Right cardiac atrium (tissue), 5 donors: ENCODE results near the gene TP63. TPM values are rescaled to one million over a fixed set of nuclear protein-coding genes. Genes with fewer than 3 reads are reported as not detected.
"Not testable (repeated sequence)": the region's sequence is repeated elsewhere in the genome, so short reads cannot be mapped to it uniquely, and the experiment has no call there.

Source experiments
- ATAC-seq, 2 donors: fragments of 200-7000 bp; cut with Tn5 transposase; one replicate each; pipeline versions ENCODE4 v1.8.0 to v1.9.1; 2020; ENCODE audit warnings: moderate library complexity in 2 of 2, mild to moderate bottlenecking in 1 of 2
- DNase-seq, 3 donors: peaks; one replicate each; pipeline ENCODE4 v3.0.0-alpha.2; 2020
- H3K27ac ChIP-seq: one replicate; pipeline ENCODE4 v1.5.1; 2013; ENCODE audit warnings: mild to moderate bottlenecking, low read length, control low read depth, moderate library complexity
- H3K27me3 ChIP-seq: one replicate; pipeline ENCODE4 v1.6.1; 2013; ENCODE audit not compliant: control insufficient read depth, insufficient read depth
- H3K4me1 ChIP-seq: one replicate; pipeline ENCODE4 v1.6.1; 2013; ENCODE audit warnings: low read length; ENCODE audit not compliant: control insufficient read depth, insufficient read depth
- H3K4me3 ChIP-seq: one replicate; pipeline ENCODE4 v1.5.1; 2013; ENCODE audit warnings: low read length, control low read depth
- H3K9me3 ChIP-seq: one replicate; pipeline ENCODE4 v1.6.1; 2013; ENCODE audit warnings: low read length; ENCODE audit not compliant: control insufficient read depth
- WGBS: extraction: QIAGEN DNeasy Blood & Tissue Kit; methylation state at CpG from one replicate; pipeline ENCODE4 v1.1.7; 2013; 5-methylcytosine and 5-hydroxymethylcytosine counted together
- intact Hi-C, 4 donors: fragments of 100-400 bp; cut with DNase I; formaldehyde crosslinking; loops; one replicate each; pipeline versions ENCODE4 v1.11.0 to v1.14.0; 2022 to 2023
- polyA plus RNA-seq: library from polyadenylated mRNA; stranded (reverse); fragments of 200-250 nt; gene quantifications from one replicate; pipeline ENCODE4 v1.2.3, GENCODE V29; 2013
- total RNA-seq, 4 donors: library from RNA; stranded (reverse); fragmentation: NEBNext Ultra II Directional; extraction: Animal tissue kit (Norgen Biotek cat#: 25700); gene quantifications; one replicate each; pipeline ENCODE4 v1.2.1, GENCODE V29; 2021
- donor health status: healthy with polysubstance abuse.
- donor health status: DM: no; HTN: yes; CAD: no.
- donor health status: DM: no; HTN: no; CAD: no.
- donor health status: DM: no; HTN: yes; CAD: no; lungs with severe emphysema.
- donor health status: DM: yes; HTN: yes; CAD: no.

TP63 gene
- total and polyA plus RNA-seq, 5 donors, result 0.25 to 0.71 (median 0.56) TPM

DNA sequence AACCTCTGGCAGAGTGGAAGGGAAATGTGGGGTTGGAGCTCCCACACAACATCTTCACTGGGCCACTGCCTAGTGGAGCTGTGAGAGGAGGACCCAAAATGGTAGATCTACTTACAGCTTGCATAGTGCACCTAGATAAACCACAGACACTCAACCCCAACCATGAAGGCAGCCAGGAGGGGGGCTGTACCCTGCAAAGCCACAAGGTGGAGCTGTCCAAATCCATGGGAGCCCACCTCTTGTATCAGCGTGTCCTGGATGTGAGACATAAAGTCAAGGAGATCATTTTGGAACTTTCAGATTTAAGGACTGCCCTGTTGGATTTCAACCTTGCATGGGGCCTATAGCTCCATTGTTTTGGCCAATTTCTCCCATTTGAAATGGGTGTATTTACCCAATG, 20.9 kb downstream of the TP63 start:
- ATAC-seq (no peak), DNase-seq (no peak)
- Histone ChIP-seq H3K4me3 (no peak overlapping the region), H3K27me3 (no peaks in the 10 kb centered on the region), H3K27ac (no peak overlapping the region), H3K9me3 (no peaks in the 10 kb centered on the region), H3K4me1 (no peaks in the 10 kb centered on the region)
- WGBS, result 65% methylated on average over 1 of the region's 1 CpG
- intact Hi-C loops, result no loop called here

DNA sequence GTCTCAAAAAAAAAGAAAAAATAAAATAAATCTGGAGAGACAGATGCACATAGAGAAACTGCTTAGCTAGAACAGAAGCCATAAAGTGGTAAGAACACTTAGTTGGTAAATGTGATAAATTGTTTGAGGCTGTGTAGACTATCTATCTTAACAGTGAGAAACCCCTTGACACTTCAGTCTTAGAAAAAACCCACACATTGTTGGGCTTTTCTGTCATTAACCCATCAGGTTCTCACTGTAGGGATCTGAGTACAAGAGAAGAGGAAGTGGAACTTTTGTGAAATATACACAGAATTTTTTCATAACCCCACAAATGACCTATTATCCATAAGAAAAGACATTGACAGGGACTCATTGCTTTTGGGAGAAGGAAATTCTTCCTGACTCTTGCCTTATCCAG, 24.4 kb downstream of the TP63 start:
- ATAC-seq (no peak), DNase-seq (no peak)
- Histone ChIP-seq H3K4me1 (no peaks in the 10 kb centered on the region), H3K27ac (no peak overlapping the region), H3K9me3 (no peaks in the 10 kb centered on the region), H3K27me3 (no peaks in the 10 kb centered on the region), H3K4me3 (no peak overlapping the region)
- intact Hi-C loops, result no loop called here

DNA sequence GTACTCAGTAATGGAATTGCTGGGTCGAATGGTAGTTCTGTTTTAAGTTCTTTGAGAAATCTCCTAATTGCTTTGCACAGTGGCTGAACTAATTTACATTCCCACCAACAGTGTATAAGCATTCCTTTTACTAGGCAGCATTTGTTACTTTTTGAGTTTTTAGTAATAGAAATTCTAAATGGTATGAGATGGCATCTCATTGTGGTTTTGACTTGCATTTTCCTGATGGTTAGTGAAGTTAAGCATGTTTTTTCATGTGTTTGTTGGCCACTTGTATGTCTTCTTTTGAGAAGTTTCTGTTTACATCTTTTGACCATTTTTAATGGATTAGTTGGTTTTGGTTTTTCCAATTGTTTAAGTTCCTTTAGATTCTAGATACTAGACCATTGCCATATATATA, 28.4 kb downstream of the TP63 start:
- intact Hi-C loops, result no loop called here
- no peak for DNase-seq
- 61% methylated on average over 1 of the region's 1 CpG for WGBS
- ATAC-seq, result no peak
- H3K27ac ChIP-seq, result no peak overlapping the region
- H3K4me1 ChIP-seq, result no peaks in the 10 kb centered on the region
- H3K9me3 ChIP-seq, result no peaks in the 10 kb centered on the region
- no peaks in the 10 kb centered on the region for H3K27me3 ChIP-seq
- H3K4me3 ChIP-seq, result no peak overlapping the region

DNA sequence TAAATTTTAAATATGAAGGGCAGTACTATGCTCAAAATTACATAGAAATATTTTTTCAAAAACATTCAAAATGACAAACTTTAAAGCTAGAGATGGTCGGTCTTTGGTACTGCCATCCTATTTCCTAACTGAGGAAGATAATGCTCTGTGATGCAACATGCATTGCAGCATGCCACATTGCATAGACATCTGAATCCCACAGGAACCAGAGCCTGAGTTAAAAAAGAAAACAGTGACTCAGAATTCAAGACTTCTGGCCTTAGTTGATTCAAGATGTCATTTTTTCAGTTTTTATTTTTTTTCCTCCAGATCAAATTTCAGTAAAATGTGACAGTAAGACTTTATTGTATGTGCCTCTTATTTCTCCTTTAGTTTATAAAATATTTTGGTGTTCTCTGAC, 33.1 kb downstream of the TP63 start:
- intact Hi-C loops, result no loop called here
- WGBS, result 41% methylated on average over 1 of the region's 1 CpG
- Histone ChIP-seq H3K27me3 (no peaks in the 10 kb centered on the region), H3K4me3 (no peak overlapping the region), H3K27ac (no peak overlapping the region), H3K4me1 (no peaks in the 10 kb centered on the region), H3K9me3 (no peaks in the 10 kb centered on the region)
- ATAC-seq (peak in 1 of 2 donors; percentile 42), DNase-seq (peak in 2 of 3 donors; percentile 14 to 45)

DNA sequence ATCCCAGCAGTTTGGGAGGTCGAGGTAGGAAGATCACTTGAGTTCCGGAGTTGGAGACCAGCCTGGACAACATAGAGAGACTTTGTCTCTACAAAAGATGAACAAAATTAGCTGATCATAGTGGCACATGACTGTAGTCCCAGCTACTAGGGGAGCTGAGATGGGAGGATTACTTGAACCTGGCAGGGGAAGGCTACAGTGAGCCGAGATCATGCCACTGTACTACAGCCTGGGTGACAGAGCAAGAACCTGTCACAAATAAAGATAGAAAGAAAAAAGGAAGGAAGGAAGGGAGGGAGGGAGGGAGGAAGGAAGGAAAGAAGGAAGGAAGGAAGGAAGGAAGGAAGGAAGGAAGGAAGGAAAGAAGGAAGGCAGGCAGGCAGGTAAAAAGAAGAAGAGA, 41.2 kb downstream of the TP63 start:
- H3K9me3 ChIP-seq, DNase-seq, H3K4me1 ChIP-seq, intact Hi-C loops, H3K27ac ChIP-seq, ATAC-seq, H3K27me3 ChIP-seq, H3K4me3 ChIP-seq: not testable (repeated sequence)
- WGBS, result 91% methylated on average over 3 of the region's 3 CpGs

DNA sequence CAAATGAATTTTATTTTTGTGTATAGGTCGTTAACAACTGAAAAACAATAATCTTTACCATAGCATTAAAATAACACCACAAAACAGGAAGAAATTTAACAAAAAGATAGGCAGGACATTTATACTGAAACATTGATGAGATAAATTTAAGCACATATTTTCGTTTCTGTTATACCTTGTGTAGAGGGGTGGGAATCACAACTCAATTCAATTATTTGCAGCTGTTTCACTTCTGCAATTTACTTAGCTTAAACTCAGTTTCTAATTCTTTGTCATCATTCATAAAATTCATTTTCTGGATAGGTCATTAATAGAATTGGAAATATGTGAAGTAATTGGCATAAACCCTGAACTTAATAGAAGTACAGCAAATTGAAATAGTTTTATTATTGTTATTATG, 42.3 kb downstream of the TP63 start:
- WGBS, result 55% methylated on average over 2 of the region's 2 CpGs
- no peak overlapping the region for H3K27ac ChIP-seq
- intact Hi-C loops, result no loop called here
- no peaks in the 10 kb centered on the region for H3K4me1 ChIP-seq
- H3K27me3 ChIP-seq, result no peaks in the 10 kb centered on the region
- no peaks in the 10 kb centered on the region for H3K9me3 ChIP-seq
- ATAC-seq (no peak), DNase-seq (no peak)
- H3K4me3 ChIP-seq, result no peak overlapping the region

DNA sequence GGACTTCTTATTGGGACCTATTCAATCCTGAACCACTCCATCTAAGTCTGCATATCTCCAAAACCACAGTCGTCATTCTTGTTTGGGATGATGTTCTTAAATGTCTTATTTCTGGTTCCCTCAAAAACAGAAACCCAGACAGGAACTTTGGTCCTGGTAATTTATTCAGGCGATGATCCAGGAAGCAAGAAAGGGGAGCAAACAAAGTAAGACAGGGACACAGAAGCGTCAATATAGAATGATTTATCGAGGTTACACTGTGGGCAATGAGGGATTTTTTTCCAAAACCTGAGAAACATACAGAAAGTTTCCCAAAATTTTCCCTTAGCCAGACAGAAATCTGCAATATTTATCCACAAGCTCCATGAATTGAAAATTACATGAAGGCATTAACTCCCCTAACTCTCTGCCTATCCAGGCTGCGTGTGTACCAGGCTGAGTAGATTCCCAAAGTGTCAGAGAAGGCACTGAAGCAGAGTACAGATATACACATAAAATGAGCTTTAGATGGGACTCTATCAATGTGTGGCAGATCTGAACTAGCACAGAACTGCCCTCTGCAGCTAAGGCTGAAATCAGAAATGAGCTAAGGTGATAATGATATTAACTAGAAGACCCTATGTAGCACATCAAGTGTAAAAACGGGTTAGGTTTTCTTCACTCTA, 43.2 kb downstream of the TP63 start:
- H3K4me3 ChIP-seq, result no peak overlapping the region
- H3K27ac ChIP-seq, result no peak overlapping the region
- intact Hi-C loops, result no loop called here
- ATAC-seq, result no peak
- H3K9me3 ChIP-seq, result no peaks in the 10 kb centered on the region
- H3K4me1 ChIP-seq, result no peaks in the 10 kb centered on the region
- no peaks in the 10 kb centered on the region for H3K27me3 ChIP-seq
- WGBS, result 83% methylated on average over 6 of the region's 6 CpGs
- no peak for DNase-seq

DNA sequence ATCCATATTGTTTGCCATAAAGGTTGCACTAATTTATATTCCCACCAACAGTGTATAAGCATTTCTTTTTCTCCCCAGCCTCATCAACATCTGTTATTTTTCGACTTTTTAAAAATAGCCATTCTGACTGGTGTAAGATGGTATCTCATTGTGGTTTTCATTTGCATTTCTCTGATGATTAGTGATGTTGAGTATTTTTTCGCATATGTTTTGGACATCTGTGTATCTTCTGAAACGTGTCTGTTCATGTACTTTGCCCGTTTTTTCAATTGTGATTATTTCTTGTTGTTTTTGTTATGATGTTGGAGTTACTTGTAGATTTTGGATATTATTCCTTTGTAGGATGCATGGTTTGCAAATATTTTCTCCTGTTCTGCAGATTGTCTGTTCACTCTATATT, 46.5 kb downstream of the TP63 start:
- H3K27me3 ChIP-seq, result no peaks in the 10 kb centered on the region
- no peaks in the 10 kb centered on the region for H3K4me1 ChIP-seq
- 85% methylated on average over 4 of the region's 4 CpGs for WGBS
- no peak overlapping the region for H3K4me3 ChIP-seq
- no peak overlapping the region for H3K27ac ChIP-seq
- DNase-seq (no peak), ATAC-seq (no peak)
- intact Hi-C loops, result no loop called here
- no peaks in the 10 kb centered on the region for H3K9me3 ChIP-seq

DNA sequence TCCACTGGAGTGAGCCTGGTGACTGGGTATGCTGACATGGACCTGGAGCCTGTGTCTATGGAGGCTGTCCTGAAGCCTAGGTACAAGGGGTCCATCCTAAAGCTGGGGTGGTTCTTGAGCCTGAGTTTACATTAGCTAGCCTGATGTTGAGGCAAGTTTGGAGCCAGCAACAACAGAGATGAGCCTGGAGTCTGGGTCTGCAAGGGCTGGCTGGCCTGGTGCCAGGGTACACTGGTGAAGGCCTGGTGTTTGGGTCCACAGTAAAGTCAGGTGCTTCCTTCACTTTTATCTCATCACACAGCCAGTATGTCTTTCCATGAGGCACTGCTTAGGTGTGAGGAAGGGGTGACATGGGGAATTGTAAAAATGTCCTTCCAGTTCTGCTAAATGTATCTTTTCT, 49.5 kb downstream of the TP63 start:
- DNase-seq (peak in 1 of 3 donors; percentile 49), ATAC-seq (no peak)
- Histone ChIP-seq H3K4me1 (no peaks in the 10 kb centered on the region), H3K27ac (no peak overlapping the region), H3K27me3 (no peaks in the 10 kb centered on the region), H3K9me3 (no peaks in the 10 kb centered on the region), H3K4me3 (no peak overlapping the region)
- intact Hi-C loops, result no loop called here

DNA sequence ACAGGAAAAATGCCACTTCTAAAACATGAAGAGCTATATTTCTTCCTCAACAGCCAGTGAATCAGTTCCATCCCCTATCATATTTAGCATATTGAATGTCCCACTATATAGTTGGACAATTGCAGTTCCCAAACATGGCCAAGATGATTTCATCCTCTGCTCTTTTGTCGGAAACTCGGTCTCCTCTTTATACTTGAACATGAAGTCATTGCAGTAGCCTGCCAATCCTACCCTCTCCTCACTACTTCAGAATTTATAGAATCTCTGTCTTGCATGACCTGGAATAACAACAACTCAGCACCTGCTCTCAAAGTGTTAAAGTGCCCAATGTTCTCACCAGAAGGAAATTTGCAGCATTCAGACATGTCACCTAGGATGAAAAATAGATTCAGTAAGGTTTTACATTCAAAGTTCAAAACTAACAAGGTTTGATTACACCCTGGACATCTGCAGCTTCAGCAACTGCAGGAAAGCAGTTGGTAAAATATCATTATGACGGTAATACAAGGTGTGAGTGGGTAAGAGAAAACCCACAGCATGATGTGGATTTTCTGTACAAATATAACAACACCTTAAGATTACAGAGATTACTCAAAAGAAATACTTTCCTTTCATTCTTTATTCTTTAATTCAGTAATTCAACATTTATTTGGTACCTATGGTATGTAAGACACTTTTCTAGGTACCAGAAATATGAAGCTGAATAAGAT, 52.5 kb downstream of the TP63 start:
- H3K27ac ChIP-seq, result no peak overlapping the region
- ATAC-seq (no peak), DNase-seq (no peak)
- no peaks in the 10 kb centered on the region for H3K4me1 ChIP-seq
- no peaks in the 10 kb centered on the region for H3K9me3 ChIP-seq
- no peaks in the 10 kb centered on the region for H3K27me3 ChIP-seq
- no peak overlapping the region for H3K4me3 ChIP-seq
- WGBS, result 58% methylated on average over 3 of the region's 3 CpGs
- intact Hi-C loops, result no loop called here

DNA sequence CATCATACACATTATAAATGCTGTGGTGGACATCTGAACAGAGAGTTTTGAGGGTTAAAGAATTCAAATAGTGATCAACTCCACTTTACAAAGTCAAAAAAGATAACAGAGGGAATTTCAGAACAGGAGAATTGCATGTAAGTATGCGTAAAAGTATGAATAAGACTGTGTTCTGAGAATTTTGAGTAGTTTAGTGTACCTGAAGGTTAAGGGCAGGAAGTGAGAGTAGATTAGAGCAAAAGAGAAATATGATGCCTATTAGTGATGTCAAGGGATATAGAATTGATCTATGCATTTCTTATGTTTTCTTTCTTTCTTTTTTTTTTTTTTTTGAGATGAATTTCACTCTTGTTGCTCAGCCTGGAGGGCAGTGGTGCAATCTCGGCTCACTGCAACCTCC, 53.1 kb downstream of the TP63 start:
- ATAC-seq, result no peak
- no peaks in the 10 kb centered on the region for H3K9me3 ChIP-seq
- intact Hi-C loops, result no loop called here
- no peak for DNase-seq
- H3K27ac ChIP-seq, result no peak overlapping the region
- 94% methylated on average over 2 of the region's 2 CpGs for WGBS
- H3K4me3 ChIP-seq, result no peak overlapping the region
- no peaks in the 10 kb centered on the region for H3K27me3 ChIP-seq
- H3K4me1 ChIP-seq, result no peaks in the 10 kb centered on the region

DNA sequence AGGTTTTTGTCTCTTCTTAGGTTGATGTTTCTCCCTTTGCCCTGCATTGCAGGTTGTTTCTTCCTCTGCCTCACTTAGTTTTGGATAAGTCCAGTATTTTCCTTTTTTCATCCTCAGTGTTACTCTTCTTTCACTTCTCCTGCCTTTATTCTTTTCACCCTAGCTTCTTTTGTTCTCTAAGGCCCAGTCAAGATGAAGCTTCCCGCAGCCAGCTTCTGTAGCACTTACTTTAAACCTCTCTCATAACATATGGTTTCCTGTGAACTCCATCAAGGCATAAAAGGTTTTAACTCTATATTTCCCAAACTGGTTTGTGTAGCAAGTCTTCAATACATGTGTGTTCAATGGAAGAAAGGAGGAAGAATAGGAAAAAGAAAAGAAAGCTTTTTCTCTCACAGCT, 54.1 kb downstream of the TP63 start:
- Histone ChIP-seq H3K9me3 (no peaks in the 10 kb centered on the region), H3K27ac (no peak overlapping the region), H3K4me3 (no peak overlapping the region), H3K27me3 (no peaks in the 10 kb centered on the region), H3K4me1 (no peaks in the 10 kb centered on the region)
- WGBS, result 75% methylated on average over 1 of the region's 1 CpG
- intact Hi-C loops, result no loop called here
- ATAC-seq (no peak), DNase-seq (no peak)
